PC-9 (cell line): ENCODE results near the gene IFRD2.

Experiments
- CTCF ChIP-seq: fragments of 200-600 bp; sonication (generic); conservative IDR thresholded peaks from 2 replicates; pipeline ENCODE4 v1.6.1; 2017; ENCODE audit warnings: mixed run types, antibody characterized with exemption, mild to moderate bottlenecking, moderate library complexity
- EZH2 ChIP-seq: fragments of 200-600 bp; sonication (generic); IDR thresholded peaks from 2 replicates; pipeline ENCODE4 v1.8.0; 2017; ENCODE audit warnings: antibody characterized with exemption, low read depth

- no peak for TF ChIP-seq CTCF
- no peak for TF ChIP-seq EZH2
These were observed 34.9 kb upstream of the IFRD2 start for GRCh38 chr3:50327129-50327528.
